HG02970 (cell line): ENCODE data around the gene FAM83B.
"Not testable (repeated sequence)": the region's sequence is repeated elsewhere in the genome, so short reads cannot be mapped to it uniquely, and the experiment has no call there.

Experiments
- ATAC-seq: cut with Tn5 transposase; IDR thresholded peaks from one replicate; pipeline ENCODE4 v1.9.1; 2021; ENCODE audit warnings: mild to moderate bottlenecking, moderate library complexity, moderate number of reproducible peaks; ENCODE audit not compliant: unreplicated experiment, low FRiP score

Gene FAM83B

GRCh38 chr6:54846243-54846856, at the start of gene FAM83B:
TSS of gene FAM83B (plus strand) at chr6:54846771. CDS start at chr6:54870247, 23,476 bp downstream.
- ATAC-seq = no peak

GRCh38 chr6:54796918-54797317, 49.7 kb upstream of the FAM83B start:
- not testable (repeated sequence) for ATAC-seq

- no peak for ATAC-seq
These were observed 46.4 kb upstream of the FAM83B start for GRCh38 chr6:54800050-54800600.

GRCh38 chr6:54801244-54801643, 45.3 kb upstream of the FAM83B start:
- no peak for ATAC-seq

GRCh38 chr6:54801669-54802068, 44.9 kb upstream of the FAM83B start:
- ATAC-seq = no peak

GRCh38 chr6:54802775-54803634, 43.6 kb upstream of the FAM83B start:
- ATAC-seq = no peak

- ATAC-seq = no peak
These were observed 41.5 kb upstream of the FAM83B start for GRCh38 chr6:54805077-54805476.

GRCh38 chr6:54810147-54810546, 36.4 kb upstream of the FAM83B start:
- ATAC-seq = no peak

- no peak for ATAC-seq
These were observed 32.7 kb upstream of the FAM83B start for GRCh38 chr6:54813892-54814291.

GRCh38 chr6:54817236-54817635, 29.3 kb upstream of the FAM83B start:
- ATAC-seq = no peak

GRCh38 chr6:54817834-54818233, 28.7 kb upstream of the FAM83B start:
- ATAC-seq = no peak

GRCh38 chr6:54824225-54824624, 22.3 kb upstream of the FAM83B start:
- ATAC-seq = not testable (repeated sequence)

GRCh38 chr6:54827010-54827409, 19.6 kb upstream of the FAM83B start:
- no peak for ATAC-seq

GRCh38 chr6:54830216-54830615, 16.4 kb upstream of the FAM83B start:
- ATAC-seq = no peak

- no peak for ATAC-seq
These were observed 11.4 kb upstream of the FAM83B start for GRCh38 chr6:54835176-54835575.

GRCh38 chr6:54846857-54847674, 495 bp downstream of the FAM83B start:
- no peak for ATAC-seq

- ATAC-seq = no peak
These were observed 1.4 kb downstream of the FAM83B start for GRCh38 chr6:54847799-54848597.

GRCh38 chr6:54850114-54850513, 3.5 kb downstream of the FAM83B start:
- ATAC-seq = no peak

GRCh38 chr6:54856129-54856528, 9.6 kb downstream of the FAM83B start:
- no peak for ATAC-seq

- ATAC-seq = no peak
These were observed 13.6 kb downstream of the FAM83B start for GRCh38 chr6:54860132-54860531.
